Stimulated activated CD4-positive, alpha-beta T cell treated with anti-CD3 and anti-CD28 coated beads, Interleukin-12 subunit alpha, Interleukin-12 subunit beta, amount 100 ng/mL, for 24 hours (primary cell): Measurements from ENCODE around the gene CCDC24.
A peak's percentile ranks its signal among the peaks of the same experiment; 100 is the strongest.

Experiments
- DNase-seq, 2 experiments: peaks; one replicate each; pipeline ENCODE4 v3.0.0-alpha.2; 2020; ENCODE audit warnings: low read depth in 2 of 2

CCDC24 gene

GRCh38 chr1:44024031-44024902 is 32.9 kb downstream of the CCDC24 start:
- no peak for DNase-seq

- DNase-seq, result no peak
Measured at GRCh38 chr1:44024903-44025525, 33.6 kb downstream of the CCDC24 start.

- no peak for DNase-seq
Measured at GRCh38 chr1:44025816-44026215, 34.4 kb downstream of the CCDC24 start.

GRCh38 chr1:44027320-44027719 is 35.9 kb downstream of the CCDC24 start:
- no peak for DNase-seq

GRCh38 chr1:44029260-44029910 is 38.0 kb downstream of the CCDC24 start:
- no peak for DNase-seq

GRCh38 chr1:44029911-44030604 is 38.7 kb downstream of the CCDC24 start:
- DNase-seq, result peak; percentile 76 to 87

GRCh38 chr1:44030605-44031251 is 39.3 kb downstream of the CCDC24 start:
- peak in 1 of 2 experiments; percentile 26 for DNase-seq

GRCh38 chr1:44031252-44032169 is 40.1 kb downstream of the CCDC24 start, which contains the start of gene SLC6A9:
Gene SLC6A9, minus strand, starts transcription at chr1:44031462. Its CDS starts 7,185 bp downstream, at chr1:44024277.
- DNase-seq, result peak in 1 of 2 experiments; percentile 40

GRCh38 chr1:44032170-44032790 is 40.9 kb downstream of the CCDC24 start:
- DNase-seq, result no peak

- no peak for DNase-seq
Measured at GRCh38 chr1:44033041-44033575, 41.7 kb downstream of the CCDC24 start.

- no peak for DNase-seq
Measured at GRCh38 chr1:44033756-44034155, 42.4 kb downstream of the CCDC24 start.

GRCh38 chr1:44034423-44034822 is 43.0 kb downstream of the CCDC24 start:
- DNase-seq, result no peak

GRCh38 chr1:44034976-44035716 is 43.7 kb downstream of the CCDC24 start:
- DNase-seq, result no peak

GRCh38 chr1:44035726-44036408 is 44.5 kb downstream of the CCDC24 start:
- DNase-seq, result no peak

GRCh38 chr1:44036409-44037139 is 45.2 kb downstream of the CCDC24 start:
- DNase-seq, result peak; percentile 37 to 51

- DNase-seq, result no peak
Measured at GRCh38 chr1:44037154-44037553, 45.8 kb downstream of the CCDC24 start.

GRCh38 chr1:44038876-44039657 is 47.7 kb downstream of the CCDC24 start:
- DNase-seq, result no peak
